K562 (cell line): ENCODE data around the gene CCDC78. TPM values are rescaled to one million over a fixed set of nuclear protein-coding genes. Genes with fewer than 3 reads are reported as not detected.

Experiments used
- ATAC-seq: fragments of 200-7000 bp; cut with Tn5 transposase; 3 replicates; pipeline ENCODE4 v1.9.1; 2020; ENCODE audit warnings: moderate library complexity
- BruUV-seq: library from RNA; stranded (reverse); fragments of 400-500 nt; replicated peaks from 2 replicates; lab custom pipeline; 2021; lab: Mats Ljungman, UMichigan
- CTCF ChIA-PET: fragments of 300-600 bp; formaldehyde crosslinking; extraction: SDS; loops from one replicate; lab custom pipeline; 2021; ENCODE audit warnings: low intra/inter-chr PET ratio; lab: Yijun Ruan, JAX
- POLR2A ChIA-PET: fragments of 300-600, 350-650 bp; sonication (Branson Sonifier 250); formaldehyde crosslinking; extraction: SDS; loops from one replicate; lab custom pipeline; 2021; ENCODE audit warnings: antibody characterized with exemption, inconsistent platforms; lab: Yijun Ruan, JAX
- DNase-seq, 4 experiments: peaks; one replicate each; pipeline versions ENCODE4 v3.0.0 to v3.0.0-alpha.2; 2011 to 2018; ENCODE audit warnings: low spot score in 3 of 4, mixed read lengths in 3 of 4; ENCODE audit errors: extremely low read depth in 1 of 4
- FAIRE-seq: peaks from 2 replicates; lab custom pipeline; 2011; peaks lifted over from hg19 to GRCh38; lab: Jason Lieb, UNC
- H2AFZ ChIP-seq: 2 replicates; pipeline ENCODE4 v1.6.0; 2011; ENCODE audit warnings: low read depth, low read length, control low read depth, inconsistent platforms
- H3K27ac ChIP-seq: fragments of 200-600 bp; 3 replicates; pipeline ENCODE4 v1.8.0; 2011; ENCODE audit warnings: low read depth, mild to moderate bottlenecking, control low read depth, inconsistent platforms, low read length, moderate library complexity, mixed read lengths; ENCODE audit errors: extremely low read depth
- H3K27me3 ChIP-seq, 2 experiments: fragments of 300-600 bp in 1 of 2; 2 replicates in 1 of 2; 3 replicates in 1 of 2; pipeline versions ENCODE4 v1.6.0 to v1.8.0; 2011; ENCODE audit warnings: inconsistent platforms in 2 of 2, low read length in 2 of 2, mild to moderate bottlenecking in 1 of 2, mixed read lengths in 1 of 2, moderate library complexity in 1 of 2; ENCODE audit not compliant: control insufficient read depth in 2 of 2, insufficient read depth in 2 of 2
- H3K36me3 ChIP-seq: fragments of 300-600 bp; 3 replicates; pipeline ENCODE4 v1.8.0; 2011; ENCODE audit warnings: mild to moderate bottlenecking, low read length, inconsistent platforms; ENCODE audit not compliant: control insufficient read depth, insufficient read depth
- H3K4me1 ChIP-seq, 2 experiments: fragments of 200-600 bp in 1 of 2; replicated peaks in 1 of 2; 2 replicates in 1 of 2; 3 replicates in 1 of 2; pipeline versions ENCODE4 v1.5.1 to v1.8.0; 2011; ENCODE audit warnings: inconsistent platforms in 2 of 2, low read length in 2 of 2, mild to moderate bottlenecking in 1 of 2, mixed read lengths in 1 of 2, moderate library complexity in 1 of 2; ENCODE audit not compliant: control insufficient read depth in 2 of 2, insufficient read depth in 2 of 2
- H3K4me2 ChIP-seq: 2 replicates; pipeline ENCODE4 v1.6.1; 2011; ENCODE audit warnings: low read length, control low read depth, inconsistent platforms, mixed read lengths; ENCODE audit not compliant: insufficient read depth
- H3K4me3 ChIP-seq: fragments of 200-600 bp; sonication (generic), shearing (Covaris generic); 2 replicates; pipeline ENCODE4 v1.5.1; 2016; ENCODE audit warnings: control low read depth, inconsistent platforms
- H3K79me2 ChIP-seq: fragments of 200-600 bp; 3 replicates; pipeline ENCODE4 v1.8.0; 2011; ENCODE audit warnings: low read length, inconsistent platforms; ENCODE audit not compliant: control insufficient read depth, insufficient read depth
- H3K9ac ChIP-seq, 2 experiments: 2 replicates each; pipeline versions ENCODE4 v1.6.0 to v1.6.1; 2011; ENCODE audit warnings: low read depth in 2 of 2, low read length in 2 of 2, control low read depth in 1 of 2, inconsistent platforms in 1 of 2, mild to moderate bottlenecking in 1 of 2, mixed read lengths in 1 of 2; ENCODE audit not compliant: insufficient read depth in 1 of 2
- H3K9me1 ChIP-seq: one replicate; pipeline ENCODE4 v1.6.0; 2011; ENCODE audit warnings: inconsistent platforms, mild to moderate bottlenecking, low read length, moderate library complexity; ENCODE audit not compliant: control insufficient read depth, insufficient read depth
- H3K9me3 ChIP-seq: replicated peaks from 2 replicates; pipeline ENCODE4 v1.5.1; 2011; ENCODE audit warnings: low read depth, low read length, inconsistent platforms; ENCODE audit not compliant: control insufficient read depth, insufficient read depth
- H4K20me1 ChIP-seq: replicated peaks from 2 replicates; pipeline ENCODE4 v1.6.1; 2011; ENCODE audit warnings: low read length, inconsistent platforms, mixed read lengths; ENCODE audit not compliant: control insufficient read depth, insufficient read depth
- ARID4B ChIP-seq: sonication (generic); formaldehyde crosslinking; IDR thresholded peaks from 2 replicates; pipeline ENCODE4 v1.8.0; 2022; ENCODE audit warnings: mild to moderate bottlenecking, missing genetic modification reagents
- CLOCK ChIP-seq: fragments of 250-450 bp; sonication (Bioruptor Pico); IDR thresholded peaks from 2 replicates; pipeline ENCODE4 v1.4.0; 2020; ENCODE audit warnings: mild to moderate bottlenecking, moderate library complexity, borderline replicate concordance
- CTCF ChIP-seq, 3 experiments: IDR thresholded peaks in 2 of 3; conservative IDR thresholded peaks in 1 of 3; 2 replicates each; pipeline ENCODE4 v1.5.1; 2011 to 2012; ENCODE audit warnings: low read length in 3 of 3, mild to moderate bottlenecking in 3 of 3, control low read depth in 2 of 3, improper control_type of control experiment in 1 of 3, inconsistent platforms in 1 of 3, low read depth in 1 of 3, mixed read lengths in 1 of 3, moderate library complexity in 1 of 3; ENCODE audit not compliant: insufficient read depth in 2 of 3
- MITF ChIP-seq: IDR thresholded peaks from 2 replicates; pipeline ENCODE4 v1.6.1; 2014; ENCODE audit warnings: antibody characterized with exemption
- ZNF143 ChIP-seq: sonication (generic); formaldehyde crosslinking; IDR thresholded peaks from 2 replicates; pipeline ENCODE4 v1.9.0; 2022; ENCODE audit warnings: mild to moderate bottlenecking, missing genetic modification reagents
- ZNF253 ChIP-seq: fragments of 250-450 bp; sonication (Bioruptor Pico); conservative IDR thresholded peaks from 2 replicates; pipeline ENCODE4 v1.6.1; 2021; ENCODE audit warnings: mild to moderate bottlenecking
- WGBS: fragments of 100-300 bp; shearing (Covaris generic); methylation state at CpG from one replicate; pipeline ENCODE4 v1.1.6; 2016; ENCODE audit warnings: low coverage, mixed read lengths; ENCODE audit not compliant: insufficient coverage; ENCODE audit errors: missing lambda C conversion rate; 5-methylcytosine and 5-hydroxymethylcytosine counted together
- in situ Hi-C: fragments of 300-500 bp; cut with MboI; formaldehyde crosslinking; loops from 4 replicates; pipeline ENCODE4 v1.15.0; 2018; ENCODE audit warnings: inconsistent platforms, mixed read lengths
- intact Hi-C: fragments of 100-400 bp; cut with micrococcal nuclease; formaldehyde crosslinking; loops from 2 replicates; pipeline ENCODE4 v1.14.2; 2022
- polyA plus RNA-seq, 8 experiments: library from polyadenylated mRNA; depleted of rRNA in 4 of 8; stranded (reverse) in 5 of 8; unstranded in 3 of 8; fragments of >200 nt; fragmentation: Nextera tagmentation in 2 of 8; fragmentation: Illumina TruSeq in 1 of 8; extraction: Ambion mirVana in 2 of 8; extraction: Trizol in 1 of 8; gene quantifications; 2 replicates each; pipeline versions ENCODE4 v1.2.1 to v1.2.3, GENCODE V29; 2011 to 2014; ENCODE audit warnings: inconsistent platforms in 1 of 8, missing spikeins in 1 of 8
- total RNA-seq, 7 experiments: library from RNA; depleted of rRNA in 6 of 7; stranded (reverse); fragments of >200 nt in 6 of 7; fragmentation: Illumina TruSeq in 2 of 7; extraction: Trizol in 2 of 7; gene quantifications; 2 replicates each; pipeline versions ENCODE4 v1.2.1 to v1.2.3, GENCODE V29; 2011 to 2021; ENCODE audit warnings: low replicate concordance in 1 of 7
- TF ChIP-seq, protein P1 (sequence below): sonication (generic); formaldehyde crosslinking; IDR thresholded peaks from 2 replicates; pipeline ENCODE4 v1.8.0; 2023; ENCODE audit warnings: mild to moderate bottlenecking, missing genetic modification reagents

The CCDC78 gene
- total and polyA plus RNA-seq, 9 of the 15 experiments (the other 6 are each of a cell fraction or from before 2014, with no cell fraction given): 0.24 to 17.7 (median 2.9) TPM

DNA sequence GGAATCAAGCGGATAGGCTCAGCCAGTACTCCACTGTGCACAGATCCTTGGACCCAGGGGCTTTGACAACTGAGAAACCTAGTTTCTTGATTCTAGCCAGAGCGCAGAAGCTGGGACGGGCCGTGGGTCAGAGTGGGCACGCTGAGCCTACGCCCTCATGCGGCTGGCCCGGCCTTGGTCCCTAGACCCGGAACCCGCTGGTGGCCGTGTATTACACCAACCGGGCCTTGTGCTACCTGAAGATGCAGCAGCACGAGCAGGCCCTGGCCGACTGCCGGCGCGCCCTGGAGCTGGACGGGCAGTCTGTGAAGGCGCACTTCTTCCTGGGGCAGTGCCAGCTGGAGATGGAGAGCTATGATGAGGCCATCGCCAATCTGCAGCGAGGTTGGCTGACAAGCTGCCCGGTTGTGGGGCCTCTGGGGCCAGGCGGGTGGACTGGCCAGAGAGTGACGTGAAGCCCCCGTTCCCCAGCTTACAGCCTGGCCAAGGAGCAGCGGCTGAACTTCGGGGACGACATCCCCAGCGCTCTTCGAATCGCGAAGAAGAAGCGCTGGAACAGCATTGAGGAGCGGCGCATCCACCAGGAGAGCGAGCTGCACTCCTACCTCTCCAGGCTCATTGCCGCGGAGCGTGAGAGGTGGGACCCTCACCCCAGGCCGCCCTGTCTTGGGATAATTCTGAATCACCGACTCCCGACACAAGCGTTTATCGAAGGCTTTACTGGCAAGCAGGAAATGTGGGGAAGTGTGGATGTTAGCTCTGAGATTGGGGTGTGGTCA, 45.1 kb downstream of the CCDC78 start:
- Histone ChIP-seq H3K27me3 (no peaks in the 10 kb centered on the region), H2AFZ (no peak overlapping the region), H3K9me1 (peaks cover 11% of the 10 kb centered on the region), H4K20me1 (peaks cover 21% of the 10 kb centered on the region), H3K36me3 (peaks cover 48% of the 10 kb centered on the region), H3K4me3 (peak overlapping the region; percentile 98), H3K9me3 (no peaks in the 10 kb centered on the region), H3K9ac (peak overlapping the region; percentile 83 to 98), H3K4me2 (peak overlapping the region; percentile 75), H3K79me2 (peaks cover 41% of the 10 kb centered on the region), H3K27ac (peak overlapping the region; percentile 89), H3K4me1 (peaks cover 33 to 98% of the 10 kb centered on the region in 2 experiments)
- peak; percentile 54 for FAIRE-seq
- POLR2A ChIA-PET: interaction anchor here (0.5 to 1.8 kb wide), 14 partner anchors 9 to 1118 kb away, joined by 3 to 10 read pairs (median 3); partner anchors contain the start of genes METTL26, WDR24 and WFIKKN1
- CTCF ChIA-PET: no interaction called here
- TSS peak; percentile 82 for BruUV-seq
- in situ Hi-C loops (no loop called here), intact Hi-C loops (loop anchor here (5.0 kb wide), 1 partner anchor 284 kb away; the partner anchor contains the start of gene NME4)
- peak in 1 of 4 experiments; percentile 65 for DNase-seq
- peak; percentile 13 for ATAC-seq
- WGBS: 3% methylated on average over 34 of the region's 44 CpGs
- TF ChIP-seq, protein P1, sequence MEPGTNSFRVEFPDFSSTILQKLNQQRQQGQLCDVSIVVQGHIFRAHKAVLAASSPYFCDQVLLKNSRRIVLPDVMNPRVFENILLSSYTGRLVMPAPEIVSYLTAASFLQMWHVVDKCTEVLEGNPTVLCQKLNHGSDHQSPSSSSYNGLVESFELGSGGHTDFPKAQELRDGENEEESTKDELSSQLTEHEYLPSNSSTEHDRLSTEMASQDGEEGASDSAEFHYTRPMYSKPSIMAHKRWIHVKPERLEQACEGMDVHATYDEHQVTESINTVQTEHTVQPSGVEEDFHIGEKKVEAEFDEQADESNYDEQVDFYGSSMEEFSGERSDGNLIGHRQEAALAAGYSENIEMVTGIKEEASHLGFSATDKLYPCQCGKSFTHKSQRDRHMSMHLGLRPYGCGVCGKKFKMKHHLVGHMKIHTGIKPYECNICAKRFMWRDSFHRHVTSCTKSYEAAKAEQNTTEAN (CRISPR knock-in tag): no peak
- no peak for TF ChIP-seq CLOCK (CRISPR knock-in tag)
- peak; percentile 54 for TF ChIP-seq ARID4B (CRISPR knock-in tag)
- 0 out of 2 replicates have a peak, but pooled peaks have one; percentile 22 for TF ChIP-seq ZNF143
- no peak for TF ChIP-seq ZNF253 (CRISPR knock-in tag)
- peak in 2 of 3 experiments; percentile 36; a peak in 5 of 6 replicates for TF ChIP-seq CTCF (IDR thresholded peaks at IDR 0.05 in 2 of 3, conservative IDR thresholded peaks at IDR 0.05 in 1 of 3; ENCODE audit: insufficient read depth in 2 of 3, low read depth in 1 of 3, low read length in 3 of 3)
- no peak for TF ChIP-seq MITF
